ENCODE results near the gene TENM4.

DNA sequence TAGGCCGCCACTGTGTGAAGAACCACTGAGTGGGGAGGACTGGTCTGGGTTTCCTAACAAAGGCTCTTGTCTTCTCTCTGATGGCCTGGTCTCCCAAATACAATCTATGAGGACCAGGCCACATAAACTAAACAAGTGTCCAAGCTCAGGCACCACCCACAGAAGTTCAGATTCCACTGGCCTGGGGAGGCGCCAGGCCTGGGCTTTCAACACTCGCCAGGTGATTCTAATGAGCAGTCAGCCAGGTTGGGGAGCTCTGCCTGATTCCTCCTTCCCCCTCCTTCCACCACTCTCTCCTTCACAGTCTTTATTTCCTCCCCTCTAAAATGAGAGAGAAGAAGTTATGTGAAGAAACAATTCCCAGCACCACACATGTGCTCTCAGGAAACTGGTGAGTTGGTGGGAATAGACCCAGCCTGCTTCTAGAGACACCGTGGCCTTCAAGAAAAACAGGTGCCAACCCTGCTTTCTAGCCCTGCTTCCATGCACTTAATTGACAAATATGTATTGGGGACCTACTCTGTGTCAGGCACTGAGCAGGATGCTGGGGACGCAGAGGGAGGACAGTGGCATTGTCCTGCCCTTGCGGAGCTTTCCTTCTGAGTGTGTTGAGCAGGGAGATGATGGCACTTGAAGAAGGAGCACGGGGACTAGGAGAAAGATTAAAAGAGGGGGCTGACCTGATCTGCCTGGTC is 242.5 kb downstream of the TENM4 start:
- TF ChIP-seq SETDB1 (IDR thresholded peaks at IDR 0.05; ENCODE audit: insufficient read length, low read length), result no peak
- TF ChIP-seq, protein P1, sequence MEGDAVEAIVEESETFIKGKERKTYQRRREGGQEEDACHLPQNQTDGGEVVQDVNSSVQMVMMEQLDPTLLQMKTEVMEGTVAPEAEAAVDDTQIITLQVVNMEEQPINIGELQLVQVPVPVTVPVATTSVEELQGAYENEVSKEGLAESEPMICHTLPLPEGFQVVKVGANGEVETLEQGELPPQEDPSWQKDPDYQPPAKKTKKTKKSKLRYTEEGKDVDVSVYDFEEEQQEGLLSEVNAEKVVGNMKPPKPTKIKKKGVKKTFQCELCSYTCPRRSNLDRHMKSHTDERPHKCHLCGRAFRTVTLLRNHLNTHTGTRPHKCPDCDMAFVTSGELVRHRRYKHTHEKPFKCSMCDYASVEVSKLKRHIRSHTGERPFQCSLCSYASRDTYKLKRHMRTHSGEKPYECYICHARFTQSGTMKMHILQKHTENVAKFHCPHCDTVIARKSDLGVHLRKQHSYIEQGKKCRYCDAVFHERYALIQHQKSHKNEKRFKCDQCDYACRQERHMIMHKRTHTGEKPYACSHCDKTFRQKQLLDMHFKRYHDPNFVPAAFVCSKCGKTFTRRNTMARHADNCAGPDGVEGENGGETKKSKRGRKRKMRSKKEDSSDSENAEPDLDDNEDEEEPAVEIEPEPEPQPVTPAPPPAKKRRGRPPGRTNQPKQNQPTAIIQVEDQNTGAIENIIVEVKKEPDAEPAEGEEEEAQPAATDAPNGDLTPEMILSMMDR (tag by site-specific recombination; IDR thresholded peaks at IDR 0.05), result no peak
- TF ChIP-seq ZNF24 (tag by site-specific recombination; IDR thresholded peaks at IDR 0.05), result no peak
- no peak for TF ChIP-seq ZEB2 (tag by site-specific recombination; IDR thresholded peaks at IDR 0.05)
- TF ChIP-seq YY1 (tag by site-specific recombination; IDR thresholded peaks at IDR 0.05), result no peak
- TF ChIP-seq REST (tag by site-specific recombination; IDR thresholded peaks at IDR 0.05), result no peak
- no peak for TF ChIP-seq SALL2 (tag by site-specific recombination; IDR thresholded peaks at IDR 0.05; ENCODE audit: borderline replicate concordance)
- no peak for TF ChIP-seq OVOL3 (tag by site-specific recombination; IDR thresholded peaks at IDR 0.05)
- no peak for TF ChIP-seq ZSCAN30 (tag by site-specific recombination; IDR thresholded peaks at IDR 0.05)
- TF ChIP-seq ZNF138 (tag by site-specific recombination; IDR thresholded peaks at IDR 0.05; ENCODE audit: borderline replicate concordance), result no peak
- TF ChIP-seq GLIS2 (tag by site-specific recombination; IDR thresholded peaks at IDR 0.05), result no peak
